Activated T-helper 17 cell treated with anti-CD3 and anti-CD28 coated beads, Interleukin-2, amount 50 U/mL, for 72 hours (primary cell): ENCODE measurements around the gene PLA2G4C. TPM values are rescaled to one million over a fixed set of nuclear protein-coding genes. Genes with fewer than 3 reads are reported as not detected.
A peak's percentile ranks its signal among the peaks of the same experiment; 100 is the strongest.

Experiments used
- ATAC-seq: fragments of 150-1000 bp; cut with Tn5 transposase; replicated peaks from 2 replicates; pipeline ENCODE4 v1.10.0; 2021; ENCODE audit warnings: mild to moderate bottlenecking, moderate library complexity
- H3K27ac Mint-ChIP-seq: one replicate; pipeline ENCODE4 v1.8.0; 2022; ENCODE audit warnings: mixed read lengths
- H3K27me3 Mint-ChIP-seq: one replicate; pipeline ENCODE4 v1.8.0; 2022; ENCODE audit warnings: mixed read lengths
- H3K36me3 Mint-ChIP-seq: one replicate; pipeline ENCODE4 v1.8.0; 2022; ENCODE audit warnings: low read depth, mild to moderate bottlenecking, mixed read lengths
- H3K4me1 Mint-ChIP-seq: one replicate; pipeline ENCODE4 v1.8.0; 2022; ENCODE audit warnings: mixed read lengths
- H3K4me3 Mint-ChIP-seq: one replicate; pipeline ENCODE4 v1.8.0; 2022; ENCODE audit warnings: mild to moderate bottlenecking, mixed read lengths
- H3K9me3 Mint-ChIP-seq: one replicate; pipeline ENCODE4 v1.8.0; 2022; ENCODE audit warnings: mixed read lengths
- total RNA-seq, 2 donors: library from RNA; stranded (reverse); gene quantifications; one replicate each; pipeline ENCODE4 v1.2.3, GENCODE V29; 2022

The PLA2G4C gene, protein sequence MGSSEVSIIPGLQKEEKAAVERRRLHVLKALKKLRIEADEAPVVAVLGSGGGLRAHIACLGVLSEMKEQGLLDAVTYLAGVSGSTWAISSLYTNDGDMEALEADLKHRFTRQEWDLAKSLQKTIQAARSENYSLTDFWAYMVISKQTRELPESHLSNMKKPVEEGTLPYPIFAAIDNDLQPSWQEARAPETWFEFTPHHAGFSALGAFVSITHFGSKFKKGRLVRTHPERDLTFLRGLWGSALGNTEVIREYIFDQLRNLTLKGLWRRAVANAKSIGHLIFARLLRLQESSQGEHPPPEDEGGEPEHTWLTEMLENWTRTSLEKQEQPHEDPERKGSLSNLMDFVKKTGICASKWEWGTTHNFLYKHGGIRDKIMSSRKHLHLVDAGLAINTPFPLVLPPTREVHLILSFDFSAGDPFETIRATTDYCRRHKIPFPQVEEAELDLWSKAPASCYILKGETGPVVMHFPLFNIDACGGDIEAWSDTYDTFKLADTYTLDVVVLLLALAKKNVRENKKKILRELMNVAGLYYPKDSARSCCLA
- total RNA-seq, result 10 to 100 TPM in 1 of 2 donors, 1 to 10 TPM in 1; 9.0 to 57.2 TPM

- H3K9me3 Mint-ChIP-seq, result no peaks in the 10 kb centered on the region
- H3K36me3 Mint-ChIP-seq, result peaks cover 25% of the 10 kb centered on the region
- H3K4me1 Mint-ChIP-seq, result peaks cover 6% of the 10 kb centered on the region
- ATAC-seq, result peak; percentile 85
- H3K27ac Mint-ChIP-seq, result peak within 1 kb of the TSS; percentile 95
- H3K4me3 Mint-ChIP-seq, result peak within 1 kb of the TSS; percentile 89
- no peaks in the 10 kb centered on the region for H3K27me3 Mint-ChIP-seq
Measured at GRCh38 chr19:48110350-48110966, at the start of gene PLA2G4C. Gene PLA2G4C (minus strand): TSS chr19:48110817. CDS start chr19:48106529, 4,288 bp downstream.

GRCh38 chr19:48158210-48158790 is 47.7 kb upstream of the PLA2G4C start:
- H3K27me3 Mint-ChIP-seq, result no peaks in the 10 kb centered on the region
- no peak overlapping the region for H3K4me3 Mint-ChIP-seq
- no peak overlapping the region for H3K27ac Mint-ChIP-seq
- ATAC-seq, result no peak
- peaks cover 5% of the 10 kb centered on the region for H3K4me1 Mint-ChIP-seq
- peaks cover 96% of the 10 kb centered on the region for H3K36me3 Mint-ChIP-seq
- no peaks in the 10 kb centered on the region for H3K9me3 Mint-ChIP-seq

DNA sequence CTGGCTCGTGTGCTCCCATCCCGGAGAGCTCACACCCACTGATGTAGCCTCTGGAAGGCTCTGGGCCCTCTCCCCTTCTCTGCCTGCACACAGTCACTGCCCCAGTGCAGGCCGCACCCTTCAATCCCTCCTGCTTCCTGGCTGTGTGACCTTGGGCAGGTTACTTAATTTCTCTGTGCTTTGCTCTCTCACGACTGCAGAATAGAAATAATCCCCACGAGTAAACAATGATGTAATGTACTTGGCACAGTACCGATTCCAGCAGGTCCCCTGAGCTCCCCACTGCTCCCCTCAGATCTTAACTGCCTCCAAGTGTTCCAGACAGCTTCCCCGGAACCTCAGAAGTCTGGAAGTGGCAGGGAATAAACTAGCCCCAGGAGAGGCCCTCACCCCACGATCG is 43.4 kb upstream of the PLA2G4C start:
- Mint-ChIP-seq H3K4me1 (no peaks in the 10 kb centered on the region), H3K36me3 (peaks cover 92% of the 10 kb centered on the region), H3K4me3 (no peak overlapping the region), H3K27ac (peak overlapping the region; percentile 49), H3K9me3 (no peaks in the 10 kb centered on the region), H3K27me3 (no peaks in the 10 kb centered on the region)
- no peak for ATAC-seq

DNA sequence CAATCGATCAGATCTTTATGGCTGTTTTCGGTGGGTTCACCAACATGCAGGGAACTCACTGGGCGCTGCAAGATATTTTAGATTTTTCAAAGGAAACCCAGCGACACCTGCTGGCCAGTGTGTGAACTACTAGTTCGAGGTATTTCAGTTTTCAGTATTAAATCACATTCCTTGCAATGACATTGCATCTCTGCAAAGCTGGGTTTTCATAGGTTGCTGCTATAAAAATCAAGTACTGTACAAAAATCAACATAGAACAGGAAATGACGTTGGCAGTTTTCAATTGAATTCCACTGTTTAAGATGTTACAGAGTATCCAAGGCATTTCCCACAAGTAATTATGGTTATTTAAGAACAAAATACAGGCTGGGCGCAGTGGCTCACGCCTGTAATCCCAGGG is 41.9 kb upstream of the PLA2G4C start:
- Mint-ChIP-seq H3K27ac (no peak overlapping the region), H3K4me1 (no peaks in the 10 kb centered on the region), H3K36me3 (peaks cover 92% of the 10 kb centered on the region), H3K4me3 (no peak overlapping the region), H3K9me3 (no peaks in the 10 kb centered on the region), H3K27me3 (no peaks in the 10 kb centered on the region)
- ATAC-seq, result peak; percentile 45

GRCh38 chr19:48149430-48149829 is 38.8 kb upstream of the PLA2G4C start:
- Mint-ChIP-seq H3K4me1 (no peaks in the 10 kb centered on the region), H3K27ac (no peak overlapping the region), H3K36me3 (peaks cover 93% of the 10 kb centered on the region), H3K9me3 (no peaks in the 10 kb centered on the region), H3K4me3 (no peak overlapping the region), H3K27me3 (no peaks in the 10 kb centered on the region)
- ATAC-seq, result no peak

DNA sequence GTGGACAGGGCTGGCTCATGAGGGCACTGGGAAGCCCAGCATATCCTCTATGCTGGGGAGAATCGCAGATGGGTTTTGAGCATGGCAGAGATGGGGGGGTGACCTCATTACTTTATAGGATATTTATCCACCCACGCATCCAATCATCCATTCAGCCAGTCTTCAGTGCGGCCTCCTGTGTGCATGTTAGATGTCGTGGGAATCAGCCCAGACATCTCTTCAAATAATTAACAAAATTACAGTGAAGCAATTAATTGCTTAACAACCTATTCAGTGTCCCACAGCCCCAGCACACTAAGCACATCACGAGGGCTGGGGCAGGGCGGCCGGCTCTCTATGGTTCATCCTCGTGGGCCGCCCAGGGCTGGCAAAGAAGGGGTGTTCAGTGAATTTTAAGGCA is 38.0 kb upstream of the PLA2G4C start:
- Mint-ChIP-seq H3K4me1 (no peaks in the 10 kb centered on the region), H3K4me3 (no peak overlapping the region), H3K9me3 (no peaks in the 10 kb centered on the region), H3K27me3 (no peaks in the 10 kb centered on the region), H3K27ac (no peak overlapping the region), H3K36me3 (peaks cover 93% of the 10 kb centered on the region)
- ATAC-seq, result no peak

GRCh38 chr19:48147597-48148175 is 37.1 kb upstream of the PLA2G4C start:
- Mint-ChIP-seq H3K9me3 (no peaks in the 10 kb centered on the region), H3K4me1 (no peaks in the 10 kb centered on the region), H3K27me3 (no peaks in the 10 kb centered on the region), H3K27ac (no peak overlapping the region), H3K36me3 (peaks cover 100% of the 10 kb centered on the region), H3K4me3 (no peak overlapping the region)
- no peak for ATAC-seq

- Mint-ChIP-seq H3K4me1 (no peaks in the 10 kb centered on the region), H3K36me3 (peaks cover 76% of the 10 kb centered on the region), H3K27ac (no peak overlapping the region), H3K4me3 (no peak overlapping the region), H3K9me3 (no peaks in the 10 kb centered on the region), H3K27me3 (no peaks in the 10 kb centered on the region)
- ATAC-seq, result no peak
Measured at GRCh38 chr19:48139053-48139452, 28.4 kb upstream of the PLA2G4C start.

DNA sequence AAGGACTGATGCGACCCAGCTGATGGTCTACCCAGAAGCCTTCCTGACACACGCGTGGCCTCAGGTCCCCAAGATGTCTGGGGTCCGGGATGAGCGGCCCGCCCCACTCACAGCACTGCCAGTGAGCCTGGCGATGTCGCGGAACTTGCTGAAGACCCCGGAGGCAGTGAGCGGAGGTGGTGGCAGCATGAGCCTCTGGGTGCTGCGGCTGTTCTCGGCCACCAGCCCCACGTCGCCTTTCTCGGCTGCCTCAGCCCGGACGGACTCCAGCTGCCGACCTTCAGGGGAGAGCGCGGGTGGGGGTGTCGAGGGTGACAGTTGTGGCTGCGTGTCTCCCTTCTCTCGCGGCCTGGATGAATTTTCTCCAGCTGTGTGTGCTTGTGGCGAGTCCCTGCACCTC is 26.8 kb upstream of the PLA2G4C start:
- Mint-ChIP-seq H3K9me3 (no peaks in the 10 kb centered on the region), H3K27me3 (no peaks in the 10 kb centered on the region), H3K36me3 (peaks cover 76% of the 10 kb centered on the region), H3K4me3 (no peak overlapping the region), H3K27ac (no peak overlapping the region), H3K4me1 (no peaks in the 10 kb centered on the region)
- ATAC-seq, result no peak

DNA sequence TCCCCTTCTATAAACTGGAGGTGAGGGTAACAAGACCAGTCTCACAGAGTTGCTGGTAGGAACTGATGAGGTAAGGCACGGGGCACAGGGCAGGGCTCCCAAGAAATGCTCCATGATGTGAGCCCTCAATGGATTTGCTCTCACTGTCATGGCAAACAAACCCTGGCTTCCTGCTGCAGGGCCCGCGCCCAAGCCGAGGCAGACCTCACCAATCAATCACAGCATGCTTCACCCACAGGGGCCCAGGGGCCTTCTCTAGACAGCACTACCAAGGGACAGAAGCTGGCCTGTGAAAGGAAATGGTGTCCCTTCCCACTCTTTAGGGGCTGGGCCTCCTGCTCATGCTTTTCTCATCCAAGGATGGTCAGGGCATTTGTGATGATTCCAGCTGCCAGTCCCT is 25.9 kb upstream of the PLA2G4C start:
- ATAC-seq, result no peak
- Mint-ChIP-seq H3K27ac (no peak overlapping the region), H3K9me3 (no peaks in the 10 kb centered on the region), H3K4me3 (no peak overlapping the region), H3K27me3 (no peaks in the 10 kb centered on the region), H3K4me1 (no peaks in the 10 kb centered on the region), H3K36me3 (peaks cover 77% of the 10 kb centered on the region)

DNA sequence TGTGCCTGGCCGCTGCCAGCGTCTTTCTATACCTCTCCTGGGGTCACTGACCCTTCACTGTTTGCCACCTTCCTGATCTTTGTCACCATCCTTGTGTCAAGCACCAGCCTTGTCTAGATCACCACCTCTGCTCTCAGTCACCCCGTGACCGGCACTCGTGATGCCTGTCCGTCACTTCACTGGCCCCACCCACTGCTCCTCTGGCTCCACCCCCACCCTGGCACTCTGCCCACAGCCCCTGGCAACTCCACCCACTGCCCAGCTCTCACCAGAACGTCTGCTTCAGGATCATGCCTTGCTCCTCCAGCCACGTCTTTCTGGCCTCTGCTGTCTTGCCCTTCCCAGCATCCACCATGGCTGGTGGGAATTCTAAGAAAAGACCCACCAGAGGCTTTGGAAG is 24.8 kb upstream of the PLA2G4C start:
- no peak for ATAC-seq
- Mint-ChIP-seq H3K4me3 (no peak overlapping the region), H3K27ac (no peak overlapping the region), H3K4me1 (no peaks in the 10 kb centered on the region), H3K27me3 (no peaks in the 10 kb centered on the region), H3K36me3 (peaks cover 77% of the 10 kb centered on the region), H3K9me3 (no peaks in the 10 kb centered on the region)

DNA sequence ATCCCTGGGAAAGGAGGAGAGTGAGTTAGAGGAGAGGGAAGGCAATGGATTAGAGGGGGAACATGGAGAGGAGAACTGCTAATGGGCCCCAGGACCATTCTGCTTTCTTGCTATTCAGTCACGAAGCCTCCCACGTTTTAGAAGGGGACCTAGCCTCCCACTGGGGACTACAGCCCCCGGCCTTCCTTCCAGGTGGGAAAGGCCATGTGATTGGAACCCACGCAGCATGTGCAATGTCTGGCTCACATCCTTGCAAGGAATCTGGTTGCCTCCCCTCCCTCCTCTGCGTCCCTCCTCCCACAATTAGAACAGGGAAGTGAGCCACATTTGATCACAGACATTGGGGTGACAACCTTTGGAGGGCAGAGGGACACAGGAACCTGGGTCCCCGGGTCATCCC is 22.5 kb upstream of the PLA2G4C start:
- Mint-ChIP-seq H3K4me3 (no peak overlapping the region), H3K27me3 (no peaks in the 10 kb centered on the region), H3K27ac (no peak overlapping the region), H3K9me3 (no peaks in the 10 kb centered on the region), H3K36me3 (peaks cover 80% of the 10 kb centered on the region), H3K4me1 (no peaks in the 10 kb centered on the region)
- ATAC-seq, result no peak

DNA sequence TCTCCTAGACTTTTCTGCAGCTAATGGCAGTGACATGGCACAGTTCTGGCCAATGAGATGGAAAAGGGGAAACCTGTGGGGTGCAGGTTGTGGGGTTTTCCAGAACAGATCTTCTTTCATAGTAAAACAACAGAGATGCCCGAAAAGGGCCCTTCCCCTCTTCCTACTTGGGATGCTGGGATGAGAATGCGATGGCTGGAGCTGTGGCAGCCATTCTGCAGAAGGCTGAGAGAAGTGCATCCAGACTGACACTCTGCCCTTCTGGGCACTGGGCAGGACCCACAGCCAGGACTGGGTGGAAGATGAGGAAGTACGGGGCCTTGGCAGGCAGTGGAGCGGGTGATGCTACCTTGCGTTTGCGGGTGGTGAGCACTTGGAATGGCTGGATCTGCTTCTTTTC is 16.9 kb upstream of the PLA2G4C start:
- Mint-ChIP-seq H3K27me3 (no peaks in the 10 kb centered on the region), H3K4me1 (peaks cover 7% of the 10 kb centered on the region), H3K9me3 (no peaks in the 10 kb centered on the region), H3K27ac (peak overlapping the region; percentile 28), H3K4me3 (no peak overlapping the region), H3K36me3 (peaks cover 99% of the 10 kb centered on the region)
- ATAC-seq, result no peak

- Mint-ChIP-seq H3K36me3 (peaks cover 97% of the 10 kb centered on the region), H3K9me3 (no peaks in the 10 kb centered on the region), H3K27ac (peak overlapping the region; percentile 85), H3K4me3 (peak overlapping the region; percentile 54), H3K27me3 (no peaks in the 10 kb centered on the region), H3K4me1 (peaks cover 13% of the 10 kb centered on the region)
- peak; percentile 95 for ATAC-seq
Measured at GRCh38 chr19:48123907-48124651, 13.5 kb upstream of the PLA2G4C start.
